IPS-18c (cell line): Measurements from ENCODE around the gene GLI3.
"Not testable (repeated sequence)": the region's sequence is repeated elsewhere in the genome, so short reads cannot be mapped to it uniquely, and the experiment has no call there.

Source experiments
- H3K4me3 ChIP-seq: 2 replicates; pipeline ENCODE4 v1.7.0; 2013; ENCODE audit warnings: low read depth, mild to moderate bottlenecking, low read length, moderate library complexity; ENCODE audit not compliant: insufficient read depth
- H3K9me3 ChIP-seq: one replicate; pipeline ENCODE4 v1.6.1; 2013; ENCODE audit warnings: mild to moderate bottlenecking, low read length, moderate library complexity; ENCODE audit not compliant: control insufficient read depth, insufficient read depth

The GLI3 gene

DNA sequence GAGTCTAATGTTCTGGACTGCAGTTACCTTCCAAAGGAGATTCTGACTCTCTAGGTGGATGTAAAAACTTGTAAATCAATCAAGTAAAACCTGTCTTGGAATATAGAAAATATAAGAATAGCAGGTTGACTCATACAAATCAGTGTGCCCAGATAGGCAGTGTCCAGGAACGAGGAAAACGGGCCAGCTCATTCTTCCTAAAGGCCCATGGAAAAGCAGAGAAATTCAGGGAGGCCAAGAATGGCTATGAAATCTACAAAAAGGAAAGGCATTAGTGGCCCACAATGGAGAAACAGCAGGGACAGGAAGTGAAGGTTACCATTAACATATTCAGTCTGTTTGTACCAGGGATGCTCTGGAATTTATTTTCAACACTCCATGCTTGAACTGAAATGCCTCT, 14.9 kb downstream of the GLI3 start:
- no peaks in the 10 kb centered on the region for H3K9me3 ChIP-seq
- no peak overlapping the region for H3K4me3 ChIP-seq

- H3K9me3 ChIP-seq = no peaks in the 10 kb centered on the region
Observed at GRCh38 chr7:42221304-42221703, 15.7 kb downstream of the GLI3 start.

DNA sequence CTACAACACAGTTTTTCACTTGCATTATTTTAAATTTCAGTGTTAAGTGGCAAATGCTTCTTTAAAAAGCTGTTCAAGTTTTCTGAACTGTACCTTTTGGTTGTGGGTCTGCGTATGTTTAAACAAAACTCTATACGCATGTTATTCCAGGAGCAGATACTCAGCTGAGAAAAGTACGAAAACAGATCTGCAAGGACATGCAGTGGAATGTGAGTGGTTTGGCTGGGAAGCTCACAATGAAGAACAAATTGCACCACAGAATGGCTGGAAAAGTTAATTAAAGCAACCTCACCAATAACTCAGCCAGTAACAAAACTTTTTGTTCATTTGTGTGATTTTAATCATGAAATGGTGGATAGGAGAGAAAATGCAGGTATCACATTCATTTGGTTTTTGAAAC, 17.6 kb downstream of the GLI3 start:
- H3K9me3 ChIP-seq = no peaks in the 10 kb centered on the region
- H3K4me3 ChIP-seq = no peak overlapping the region

More at GRCh38 chr7:42221304-42221703, 15.7 kb downstream of the GLI3 start:
- H3K4me3 ChIP-seq = no peak overlapping the region

- no peaks in the 10 kb centered on the region for H3K9me3 ChIP-seq
- no peak overlapping the region for H3K4me3 ChIP-seq
Observed at GRCh38 chr7:42218248-42218647, 18.8 kb downstream of the GLI3 start.

GRCh38 chr7:42217548-42217947, 19.5 kb downstream of the GLI3 start:
- Histone ChIP-seq H3K4me3 (no peak overlapping the region; the same call in 1 of the 2 replicates), H3K9me3 (no peaks in the 10 kb centered on the region)

DNA sequence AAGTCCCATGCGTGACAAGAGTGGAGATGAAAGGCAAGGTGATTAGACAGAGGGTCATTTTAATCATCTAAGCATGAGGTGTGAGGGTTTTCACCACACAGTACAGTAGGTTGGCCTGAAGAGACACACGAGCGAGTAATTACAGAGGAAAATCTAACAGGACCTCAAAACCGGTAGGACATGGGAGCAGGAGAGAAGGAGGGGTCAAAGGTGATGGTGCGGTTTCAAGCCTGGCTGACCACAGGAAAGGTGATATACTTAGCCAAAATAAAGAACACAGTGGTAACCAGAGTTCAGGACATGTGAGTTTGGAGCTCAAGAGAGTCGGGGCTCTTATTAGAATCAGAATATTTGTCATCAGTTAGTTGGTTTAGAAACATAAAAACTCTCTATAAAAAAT, 20.0 kb downstream of the GLI3 start:
- no peaks in the 10 kb centered on the region for H3K9me3 ChIP-seq
- H3K4me3 ChIP-seq = no peak overlapping the region

DNA sequence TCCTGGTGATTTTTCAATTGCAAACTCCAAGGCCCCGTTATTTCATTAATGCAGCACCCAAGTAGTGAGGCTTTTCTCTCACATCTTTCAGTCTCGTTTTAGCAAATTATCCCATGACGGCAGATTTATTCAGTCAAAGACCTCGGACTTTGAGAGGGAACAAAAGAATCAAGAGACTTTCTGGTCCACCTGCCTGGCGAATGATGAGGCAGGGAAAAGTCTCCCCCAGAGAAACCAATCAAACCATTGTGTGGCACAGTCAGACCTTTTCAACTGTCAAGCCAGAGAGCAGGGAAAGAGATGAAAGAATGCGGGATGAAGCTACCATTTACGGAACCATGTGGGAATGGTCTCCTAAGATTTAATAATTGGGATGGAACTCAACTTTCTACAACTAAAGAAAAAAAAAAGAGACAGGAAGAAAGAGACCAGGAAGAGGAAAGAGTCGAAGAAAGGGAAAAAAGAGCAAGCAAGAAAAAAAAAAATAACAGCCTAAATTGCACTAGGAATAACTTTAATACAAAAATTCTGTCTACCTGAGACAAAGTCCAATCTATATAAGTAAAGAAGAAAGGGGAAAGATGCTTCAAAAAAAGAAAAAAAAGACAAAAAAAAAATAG, 22.8 kb downstream of the GLI3 start:
- no peak overlapping the region for H3K4me3 ChIP-seq
- H3K9me3 ChIP-seq = no peaks in the 10 kb centered on the region

DNA sequence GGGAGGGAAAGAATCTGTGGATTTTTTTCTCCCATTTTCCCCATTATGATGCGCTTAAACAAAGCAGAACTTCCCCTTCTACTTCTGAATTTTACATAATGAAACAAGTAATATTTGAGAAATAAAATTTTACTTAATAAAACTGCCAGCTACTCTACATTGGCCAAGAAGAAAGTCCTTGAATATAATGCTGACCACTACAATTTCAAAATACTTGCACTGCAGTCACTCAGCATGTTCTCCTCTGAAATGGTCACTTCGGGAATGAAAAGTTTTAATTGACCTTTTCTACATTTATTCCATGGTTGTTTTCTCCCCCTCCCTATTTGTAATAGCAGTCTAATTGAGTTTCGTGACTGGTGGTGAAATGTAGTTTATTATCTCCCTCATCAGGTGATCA, 23.9 kb downstream of the GLI3 start:
- H3K9me3 ChIP-seq = no peaks in the 10 kb centered on the region

DNA sequence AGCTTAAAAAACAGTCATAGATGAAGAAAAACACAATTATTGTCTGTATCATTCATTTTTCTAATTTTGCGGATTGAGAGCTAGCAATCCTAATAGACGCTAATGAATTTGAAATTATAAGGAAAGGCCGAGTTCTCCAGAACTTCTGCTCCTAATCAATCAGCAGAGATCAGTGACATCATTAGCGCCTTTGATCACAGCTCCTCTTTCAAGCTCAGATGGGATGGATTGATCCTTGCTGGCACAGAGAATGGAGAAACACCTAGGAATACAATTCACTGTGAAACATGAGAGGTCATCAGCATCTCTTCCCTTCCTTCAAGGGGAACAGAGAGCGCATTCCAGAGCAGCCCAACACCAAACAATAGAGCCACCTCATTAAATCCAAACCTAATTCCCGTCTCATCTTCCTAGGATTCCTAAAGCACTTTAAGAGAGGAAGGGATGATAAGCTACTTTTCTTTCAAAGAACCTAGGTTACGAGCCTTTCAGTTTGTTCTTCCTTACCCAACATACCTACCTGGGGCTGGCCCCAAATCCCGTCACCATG, 24.4 kb downstream of the GLI3 start:
- H3K9me3 ChIP-seq = no peaks in the 10 kb centered on the region
- H3K4me3 ChIP-seq = no peak overlapping the region

More for the DNA sequence above, 23.9 kb downstream of the GLI3 start:
- H3K4me3 ChIP-seq = no peak overlapping the region

DNA sequence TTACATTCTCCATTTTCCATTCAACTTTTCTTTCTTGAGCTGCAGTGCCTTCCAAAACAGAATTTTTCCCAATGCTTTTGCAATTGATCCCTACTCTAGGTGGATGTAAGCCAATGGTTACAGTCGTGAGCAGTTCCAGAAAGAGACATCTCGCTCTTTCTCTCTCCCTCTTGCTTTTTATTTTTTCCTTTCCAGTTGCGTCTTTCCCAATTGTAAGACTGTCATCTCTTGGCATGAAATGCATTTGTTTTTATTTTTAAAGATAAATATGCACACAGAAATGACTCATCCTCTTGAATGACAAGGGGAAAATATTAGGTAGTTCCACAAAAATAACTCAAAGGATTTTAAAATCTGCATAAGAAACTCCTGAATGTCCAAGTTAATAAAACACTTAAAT, 25.1 kb downstream of the GLI3 start:
- no peaks in the 10 kb centered on the region for H3K9me3 ChIP-seq
- no peak overlapping the region for H3K4me3 ChIP-seq

GRCh38 chr7:42210779-42211178, 26.2 kb downstream of the GLI3 start:
- Histone ChIP-seq H3K4me3 (no peak overlapping the region), H3K9me3 (no peaks in the 10 kb centered on the region)

DNA sequence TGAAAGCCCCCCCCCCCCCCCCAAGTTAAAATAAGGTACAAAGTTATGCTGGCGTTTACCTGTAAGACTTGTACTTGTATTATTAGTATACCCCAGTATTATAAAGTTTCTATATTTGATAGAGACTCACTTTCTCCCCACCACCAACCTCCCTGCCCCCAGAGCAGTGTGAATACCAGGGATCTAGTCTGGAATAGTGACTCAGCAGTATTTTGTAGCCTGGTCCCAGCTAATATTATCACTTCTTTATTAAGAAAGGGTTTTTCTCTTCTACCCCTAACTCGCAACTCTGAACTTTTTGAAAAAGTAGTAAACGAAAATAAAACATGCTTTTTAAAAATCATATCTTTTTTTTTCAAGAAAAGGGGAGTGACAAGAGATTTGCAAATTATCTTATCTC, 26.7 kb downstream of the GLI3 start:
- Histone ChIP-seq H3K9me3 (no peaks in the 10 kb centered on the region), H3K4me3 (no peak overlapping the region)

DNA sequence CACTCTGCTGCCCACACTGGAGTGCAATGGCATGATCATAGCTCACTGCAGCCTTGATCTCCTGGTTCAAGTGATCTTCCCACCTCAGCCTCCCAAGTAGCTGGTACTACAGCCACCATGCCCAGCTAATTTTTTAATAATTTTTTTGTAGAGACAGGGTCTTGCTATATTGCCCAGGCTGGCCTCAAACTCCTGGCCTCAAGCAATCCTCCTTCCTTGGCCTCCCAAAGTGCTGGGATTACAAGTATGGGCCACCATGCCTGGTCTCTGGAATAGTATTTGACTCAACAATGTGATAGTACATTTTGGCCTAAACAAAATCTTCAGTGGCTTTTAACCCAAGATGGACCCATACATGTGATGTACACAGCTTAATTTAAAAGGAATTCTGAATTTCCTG, 27.9 kb downstream of the GLI3 start:
- not testable (repeated sequence) for H3K9me3 ChIP-seq, H3K4me3 ChIP-seq

GRCh38 chr7:42208572-42208971, 28.4 kb downstream of the GLI3 start:
- no peaks in the 10 kb centered on the region for H3K9me3 ChIP-seq
- H3K4me3 ChIP-seq = no peak overlapping the region

GRCh38 chr7:42207420-42207819, 29.6 kb downstream of the GLI3 start:
- no peaks in the 10 kb centered on the region for H3K9me3 ChIP-seq
- H3K4me3 ChIP-seq = no peak overlapping the region

DNA sequence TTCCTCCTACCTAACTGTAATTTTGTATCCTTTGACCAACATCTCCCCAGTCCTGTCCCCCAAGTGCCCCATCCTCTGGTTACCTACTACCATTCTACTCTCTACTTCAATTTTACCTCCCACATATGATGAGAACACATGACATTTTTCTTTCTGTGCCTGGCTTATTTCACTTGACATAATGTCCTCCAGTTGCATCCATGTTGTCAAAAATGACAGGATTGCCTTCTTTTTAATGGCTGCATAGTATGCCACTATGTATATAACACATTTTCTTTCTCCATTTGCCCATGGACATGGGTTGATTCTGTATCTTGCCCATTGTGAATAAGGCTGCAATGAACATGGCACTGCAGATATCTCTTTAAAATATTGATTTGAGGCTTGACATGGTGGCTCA, 33.7 kb downstream of the GLI3 start:
- Histone ChIP-seq H3K4me3 (no peak overlapping the region), H3K9me3 (no peaks in the 10 kb centered on the region)

- H3K9me3 ChIP-seq = no peaks in the 10 kb centered on the region
Observed at GRCh38 chr7:42202601-42203000, 34.4 kb downstream of the GLI3 start.

DNA sequence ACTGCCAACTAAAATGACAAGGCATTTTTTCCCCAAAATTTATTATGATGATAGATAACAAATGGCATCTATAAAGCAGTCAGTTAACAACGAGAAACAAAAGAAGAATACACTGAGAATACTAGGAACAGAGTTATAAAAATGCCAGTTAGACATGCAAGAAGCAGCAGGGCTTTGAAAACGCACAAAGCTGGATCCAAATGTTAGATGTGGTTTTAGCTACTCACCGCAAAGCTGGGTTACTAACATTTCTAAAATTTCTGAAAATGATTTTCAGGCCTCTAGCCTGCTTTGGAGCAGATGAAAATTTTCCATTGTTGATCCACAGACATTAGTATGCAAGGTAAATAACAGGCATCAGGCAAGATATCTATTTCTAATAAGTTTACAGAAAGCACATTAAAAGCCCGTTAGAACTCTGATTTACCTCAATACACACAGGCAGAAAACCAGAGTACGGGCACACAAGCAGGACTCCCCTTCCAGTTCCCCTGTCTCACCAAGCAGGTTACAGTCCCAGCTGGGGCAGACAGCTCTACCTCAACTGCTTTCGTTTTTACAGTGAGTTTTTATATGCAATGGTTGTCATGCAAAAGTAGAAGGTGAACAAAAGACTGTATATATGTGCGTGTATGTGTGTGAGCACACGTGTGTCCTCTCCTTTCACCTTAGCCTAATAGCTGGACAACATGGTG, 37.9 kb downstream of the GLI3 start:
- no peak overlapping the region for H3K4me3 ChIP-seq
- no peaks in the 10 kb centered on the region for H3K9me3 ChIP-seq

More at GRCh38 chr7:42202601-42203000, 34.4 kb downstream of the GLI3 start:
- H3K4me3 ChIP-seq = no peak overlapping the region
